DND-41 (cell line): ENCODE measurements around the gene PRKCA.

Source experiments
- ATAC-seq: fragments of 200-7000 bp; cut with Tn5 transposase; 3 replicates; pipeline ENCODE4 v1.9.1; 2021; ENCODE audit warnings: low read depth; ENCODE audit not compliant: insufficient read depth
- DNase-seq: peaks from one replicate; pipeline ENCODE4 v3.0.0-alpha.2; 2020
- H2AFZ ChIP-seq: 2 replicates; pipeline ENCODE4 v1.6.0; 2012; ENCODE audit warnings: low read depth, low read length
- H3K27ac ChIP-seq: 2 replicates; pipeline ENCODE4 v1.5.1; 2012; ENCODE audit warnings: low read length, inconsistent platforms
- H3K27me3 ChIP-seq: fragments of 200-600 bp; sonication (generic); 2 replicates; pipeline ENCODE4 v1.6.0; 2012; ENCODE audit warnings: low read length, mild to moderate bottlenecking, inconsistent platforms; ENCODE audit not compliant: insufficient read depth, poor library complexity
- H3K36me3 ChIP-seq: 2 replicates; pipeline ENCODE4 v1.5.1; 2012; ENCODE audit warnings: low read length, inconsistent platforms; ENCODE audit not compliant: insufficient read depth
- H3K4me1 ChIP-seq: 2 replicates; pipeline ENCODE4 v1.5.1; 2012; ENCODE audit warnings: mild to moderate bottlenecking, low read length; ENCODE audit not compliant: insufficient read depth
- H3K4me2 ChIP-seq: 2 replicates; pipeline ENCODE4 v1.6.0; 2012; ENCODE audit warnings: mild to moderate bottlenecking, moderate library complexity, low read length, inconsistent platforms; ENCODE audit not compliant: insufficient read depth
- H3K4me3 ChIP-seq, 2 experiments: fragments of 200-600 bp in 1 of 2; shearing (Covaris generic) in 1 of 2; 2 replicates each; pipeline ENCODE4 v1.5.1; 2012 to 2016; ENCODE audit warnings: inconsistent platforms in 2 of 2, low read length in 2 of 2, mild to moderate bottlenecking in 2 of 2, low read depth in 1 of 2, moderate library complexity in 1 of 2
- H3K79me2 ChIP-seq: 2 replicates; pipeline ENCODE4 v1.6.0; 2012; ENCODE audit warnings: low read length, inconsistent platforms; ENCODE audit not compliant: insufficient read depth
- H3K9ac ChIP-seq: 2 replicates; pipeline ENCODE4 v1.6.0; 2012; ENCODE audit warnings: low read depth, mild to moderate bottlenecking, inconsistent platforms, low read length, moderate library complexity
- H3K9me3 ChIP-seq: 2 replicates; pipeline ENCODE4 v1.5.1; 2012; ENCODE audit warnings: low read length, moderate library complexity, mild to moderate bottlenecking, inconsistent platforms; ENCODE audit not compliant: insufficient read depth, severe bottlenecking
- H4K20me1 ChIP-seq: 2 replicates; pipeline ENCODE4 v1.6.0; 2012; ENCODE audit warnings: low read length; ENCODE audit not compliant: insufficient read depth
- EZH2 ChIP-seq: IDR thresholded peaks from 3 replicates; pipeline ENCODE4 v1.6.1; 2012; ENCODE audit warnings: borderline replicate concordance, low read depth, mild to moderate bottlenecking, moderate library complexity, low read length, inconsistent platforms; ENCODE audit not compliant: severe bottlenecking
- TF ChIP-seq, protein P1 (sequence below): IDR thresholded peaks from 2 replicates; pipeline ENCODE4 v1.5.1; 2012; ENCODE audit warnings: borderline replicate concordance, low read length, moderate library complexity, mild to moderate bottlenecking; ENCODE audit not compliant: poor library complexity, severe bottlenecking; ENCODE audit errors: extremely low read depth

The PRKCA gene

DNA sequence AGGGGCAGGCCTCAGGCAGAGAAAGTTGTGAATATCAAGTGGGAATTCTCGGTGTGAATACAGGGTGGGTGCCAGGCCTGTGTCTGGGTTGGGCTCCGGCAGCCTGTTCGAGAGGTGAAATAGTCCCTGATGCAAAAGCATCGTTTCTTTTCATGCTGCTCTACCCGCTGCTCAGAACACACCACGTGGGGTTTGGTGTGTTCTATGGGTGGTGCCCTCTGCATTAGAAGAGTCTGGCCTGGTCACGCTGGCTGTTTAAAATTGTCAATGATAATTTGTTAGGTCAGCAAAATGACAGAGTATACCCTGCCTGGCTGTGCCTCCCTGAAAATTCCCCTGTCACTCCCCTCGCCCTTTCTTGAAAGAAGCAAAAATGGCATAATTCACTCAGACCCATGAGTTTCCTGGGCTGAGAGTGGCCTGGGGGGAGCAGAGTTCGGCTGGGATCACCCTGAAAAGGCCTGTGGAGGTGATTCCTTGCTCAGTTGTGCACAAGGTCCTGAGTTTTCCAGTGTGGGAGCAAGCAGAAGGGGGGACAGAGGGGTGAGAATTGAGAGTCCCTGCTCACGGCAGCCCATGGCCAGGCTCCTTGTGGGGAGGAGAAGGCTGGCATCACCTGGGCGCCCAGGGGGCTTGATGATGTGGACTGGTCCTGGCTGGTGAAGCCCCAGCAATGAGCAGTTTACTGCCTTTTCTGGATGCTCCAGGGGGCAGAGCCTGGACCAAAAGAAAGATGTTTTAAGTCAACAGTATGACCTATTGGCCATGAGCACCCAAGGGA, 535.7 kb downstream of the PRKCA start:
- no peaks in the 10 kb centered on the region for H3K27me3 ChIP-seq
- H2AFZ ChIP-seq: no peak overlapping the region
- ATAC-seq: no peak

DNA sequence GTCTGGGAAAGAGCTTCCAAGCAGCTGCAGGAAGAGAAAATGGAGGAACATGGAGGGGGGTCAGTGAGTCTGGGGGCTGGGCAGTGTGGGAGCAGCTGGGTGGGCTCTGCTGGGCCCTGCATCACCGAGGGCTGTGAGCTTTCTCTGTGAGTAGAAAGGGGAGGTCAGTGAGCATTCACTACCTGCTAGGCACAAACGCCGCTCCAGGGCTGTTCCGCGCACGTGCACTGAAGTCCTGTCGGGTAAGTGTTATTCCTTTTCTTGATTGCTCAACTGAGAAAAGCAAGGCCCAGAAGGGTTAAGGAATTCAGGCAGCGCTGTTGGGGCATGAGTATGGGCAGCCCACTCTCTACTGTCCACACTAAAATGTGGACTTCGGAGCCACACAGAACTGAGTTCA, 537.2 kb downstream of the PRKCA start:
- no peaks in the 10 kb centered on the region for H3K27me3 ChIP-seq
- ATAC-seq: no peak

More for the DNA sequence above, 535.7 kb downstream of the PRKCA start:
- no peaks in the 10 kb centered on the region for H3K79me2 ChIP-seq
- H3K27ac ChIP-seq: no peak overlapping the region
- no peak for DNase-seq
- no peaks in the 10 kb centered on the region for H3K4me1 ChIP-seq
- H3K4me3 ChIP-seq: no peak overlapping the region
- H3K4me2 ChIP-seq: no peak overlapping the region
- H3K9ac ChIP-seq: no peak overlapping the region
- no peaks in the 10 kb centered on the region for H3K36me3 ChIP-seq
- H3K9me3 ChIP-seq: no peaks in the 10 kb centered on the region
- peaks cover 3% of the 10 kb centered on the region; the same call in 1 of the 2 replicates for H4K20me1 ChIP-seq
- no peak for TF ChIP-seq EZH2
- TF ChIP-seq, protein P1, sequence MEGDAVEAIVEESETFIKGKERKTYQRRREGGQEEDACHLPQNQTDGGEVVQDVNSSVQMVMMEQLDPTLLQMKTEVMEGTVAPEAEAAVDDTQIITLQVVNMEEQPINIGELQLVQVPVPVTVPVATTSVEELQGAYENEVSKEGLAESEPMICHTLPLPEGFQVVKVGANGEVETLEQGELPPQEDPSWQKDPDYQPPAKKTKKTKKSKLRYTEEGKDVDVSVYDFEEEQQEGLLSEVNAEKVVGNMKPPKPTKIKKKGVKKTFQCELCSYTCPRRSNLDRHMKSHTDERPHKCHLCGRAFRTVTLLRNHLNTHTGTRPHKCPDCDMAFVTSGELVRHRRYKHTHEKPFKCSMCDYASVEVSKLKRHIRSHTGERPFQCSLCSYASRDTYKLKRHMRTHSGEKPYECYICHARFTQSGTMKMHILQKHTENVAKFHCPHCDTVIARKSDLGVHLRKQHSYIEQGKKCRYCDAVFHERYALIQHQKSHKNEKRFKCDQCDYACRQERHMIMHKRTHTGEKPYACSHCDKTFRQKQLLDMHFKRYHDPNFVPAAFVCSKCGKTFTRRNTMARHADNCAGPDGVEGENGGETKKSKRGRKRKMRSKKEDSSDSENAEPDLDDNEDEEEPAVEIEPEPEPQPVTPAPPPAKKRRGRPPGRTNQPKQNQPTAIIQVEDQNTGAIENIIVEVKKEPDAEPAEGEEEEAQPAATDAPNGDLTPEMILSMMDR: no peak

DNA sequence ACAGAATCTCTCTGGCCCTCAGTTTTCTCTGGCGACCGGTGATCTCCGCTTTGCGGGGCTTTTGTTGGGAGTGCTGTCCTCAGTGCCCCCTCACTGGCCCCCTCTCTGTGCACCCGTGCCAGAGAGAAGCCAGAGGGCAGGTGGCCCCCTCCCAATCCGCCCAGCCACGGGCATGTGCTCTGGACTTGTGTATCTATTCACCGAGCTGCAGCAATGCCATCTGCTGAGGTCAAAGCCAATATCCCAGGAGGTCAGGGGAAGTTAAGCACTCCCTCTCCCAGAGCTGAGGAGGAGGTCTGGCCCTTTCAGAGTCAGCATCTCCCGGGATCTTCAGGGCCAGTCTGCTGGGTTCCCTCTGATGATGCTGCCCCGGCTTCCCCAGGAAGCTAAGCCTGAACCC, 537.6 kb downstream of the PRKCA start:
- DNase-seq: no peak
- Histone ChIP-seq H3K9me3 (no peaks in the 10 kb centered on the region), H3K4me3 (no peak overlapping the region), H3K4me1 (no peaks in the 10 kb centered on the region), H3K36me3 (no peaks in the 10 kb centered on the region), H3K27me3 (no peaks in the 10 kb centered on the region), H3K79me2 (no peaks in the 10 kb centered on the region), H3K9ac (no peak overlapping the region), H4K20me1 (peaks cover 3% of the 10 kb centered on the region; the same call in 1 of the 2 replicates), H2AFZ (no peak overlapping the region), H3K27ac (no peak overlapping the region), H3K4me2 (no peak overlapping the region)
- TF ChIP-seq, protein P1: no peak
- no peak for TF ChIP-seq EZH2
- ATAC-seq: no peak

More for the DNA sequence above, 537.2 kb downstream of the PRKCA start:
- Histone ChIP-seq H3K36me3 (no peaks in the 10 kb centered on the region), H3K4me1 (no peaks in the 10 kb centered on the region), H3K79me2 (no peaks in the 10 kb centered on the region), H3K4me3 (no peak overlapping the region), H4K20me1 (peaks cover 3% of the 10 kb centered on the region; the same call in 1 of the 2 replicates), H3K9ac (no peak overlapping the region), H3K4me2 (no peak overlapping the region), H3K27ac (no peak overlapping the region), H2AFZ (no peak overlapping the region), H3K9me3 (no peaks in the 10 kb centered on the region)
- DNase-seq: no peak
- TF ChIP-seq, protein P1: no peak
- no peak for TF ChIP-seq EZH2
